ENCODE results near the gene MAGEA6. TPM values are rescaled to one million over a fixed set of nuclear protein-coding genes. Genes with fewer than 3 reads are reported as not detected.

Gene MAGEA6
- total RNA-seq, 2 experiments from 2014 or later: not detected

GRCh38 chrX:152813206-152813605 lies 43.7 kb upstream of the MAGEA6 start:
- no peaks in the 10 kb centered on the region for H3K9me3 ChIP-seq (ENCODE audit: low read length)
- ChIA-PET CTCF (ENCODE audit: unreplicated experiment) (no interaction called here), POLR2A (no interaction called here)
- no peak overlapping the region for H2AFZ ChIP-seq (ENCODE audit: low read length)
- DNase-seq (ENCODE audit: low spot score): no peak
- no peak overlapping the region for H3K4me3 ChIP-seq (ENCODE audit: low read depth, low read length, poor library complexity, severe bottlenecking)
- intact Hi-C loops (cut with micrococcal nuclease; ENCODE audit: unreplicated experiment): no loop called here
- H3K4me1 ChIP-seq (ENCODE audit: insufficient read depth, low read length, poor library complexity, severe bottlenecking): no peaks in the 10 kb centered on the region
- H3K4me2 ChIP-seq (ENCODE audit: low read length): no peak overlapping the region
- H3K79me2 ChIP-seq (ENCODE audit: insufficient read depth, low read depth, low read length): no peaks in the 10 kb centered on the region
- no TSS peak for BruUV-seq (replicated peaks)
- H3K27ac ChIP-seq (ENCODE audit: low read depth, low read length, poor library complexity, severe bottlenecking): no peak overlapping the region
- no peaks in the 10 kb centered on the region for H3K36me3 ChIP-seq (ENCODE audit: insufficient read depth, low read length)
- no peaks in the 10 kb centered on the region for H3K9me2 ChIP-seq (ENCODE audit: insufficient read depth, low read length)
- TF ChIP-seq EZH2phosphoT487 (IDR thresholded peaks at IDR 0.05; ENCODE audit: borderline replicate concordance, low read depth, low read length): no peak
- TF ChIP-seq, protein P1, sequence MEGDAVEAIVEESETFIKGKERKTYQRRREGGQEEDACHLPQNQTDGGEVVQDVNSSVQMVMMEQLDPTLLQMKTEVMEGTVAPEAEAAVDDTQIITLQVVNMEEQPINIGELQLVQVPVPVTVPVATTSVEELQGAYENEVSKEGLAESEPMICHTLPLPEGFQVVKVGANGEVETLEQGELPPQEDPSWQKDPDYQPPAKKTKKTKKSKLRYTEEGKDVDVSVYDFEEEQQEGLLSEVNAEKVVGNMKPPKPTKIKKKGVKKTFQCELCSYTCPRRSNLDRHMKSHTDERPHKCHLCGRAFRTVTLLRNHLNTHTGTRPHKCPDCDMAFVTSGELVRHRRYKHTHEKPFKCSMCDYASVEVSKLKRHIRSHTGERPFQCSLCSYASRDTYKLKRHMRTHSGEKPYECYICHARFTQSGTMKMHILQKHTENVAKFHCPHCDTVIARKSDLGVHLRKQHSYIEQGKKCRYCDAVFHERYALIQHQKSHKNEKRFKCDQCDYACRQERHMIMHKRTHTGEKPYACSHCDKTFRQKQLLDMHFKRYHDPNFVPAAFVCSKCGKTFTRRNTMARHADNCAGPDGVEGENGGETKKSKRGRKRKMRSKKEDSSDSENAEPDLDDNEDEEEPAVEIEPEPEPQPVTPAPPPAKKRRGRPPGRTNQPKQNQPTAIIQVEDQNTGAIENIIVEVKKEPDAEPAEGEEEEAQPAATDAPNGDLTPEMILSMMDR (conservative IDR thresholded peaks at IDR 0.05; ENCODE audit: low read length): no peak
- no peaks in the 10 kb centered on the region for H4K20me1 ChIP-seq (ENCODE audit: insufficient read depth, low read length)

GRCh38 chrX:152810403-152810802 lies 40.9 kb upstream of the MAGEA6 start:
- Histone ChIP-seq H3K36me3 (ENCODE audit: insufficient read depth, low read length) (no peaks in the 10 kb centered on the region), H3K4me2 (ENCODE audit: low read length) (no peak overlapping the region), H3K9me2 (ENCODE audit: insufficient read depth, low read length) (no peaks in the 10 kb centered on the region), H3K9me3 (ENCODE audit: low read length) (no peaks in the 10 kb centered on the region), H3K79me2 (ENCODE audit: insufficient read depth, low read depth, low read length) (no peaks in the 10 kb centered on the region), H3K27ac (ENCODE audit: low read depth, low read length, poor library complexity, severe bottlenecking) (no peak overlapping the region), H4K20me1 (ENCODE audit: insufficient read depth, low read length) (no peaks in the 10 kb centered on the region), H2AFZ (ENCODE audit: low read length) (no peak overlapping the region), H3K4me3 (ENCODE audit: low read depth, low read length, poor library complexity, severe bottlenecking) (no peak overlapping the region), H3K4me1 (ENCODE audit: insufficient read depth, low read length, poor library complexity, severe bottlenecking) (no peaks in the 10 kb centered on the region)
- DNase-seq (ENCODE audit: low spot score): no peak
- TF ChIP-seq, protein P1 (conservative IDR thresholded peaks at IDR 0.05; ENCODE audit: low read length): no peak
- TF ChIP-seq EZH2phosphoT487 (IDR thresholded peaks at IDR 0.05; ENCODE audit: borderline replicate concordance, low read depth, low read length): no peak
- BruUV-seq (replicated peaks): no TSS peak
- ChIA-PET POLR2A (no interaction called here), CTCF (ENCODE audit: unreplicated experiment) (no interaction called here)
- intact Hi-C loops (cut with micrococcal nuclease; ENCODE audit: unreplicated experiment): no loop called here

GRCh38 chrX:152806035-152806434 lies 36.5 kb upstream of the MAGEA6 start:
- Histone ChIP-seq H2AFZ (ENCODE audit: low read length) (no peak overlapping the region), H3K4me3 (ENCODE audit: low read depth, low read length, poor library complexity, severe bottlenecking) (no peak overlapping the region), H3K9me2 (ENCODE audit: insufficient read depth, low read length) (no peaks in the 10 kb centered on the region), H3K9me3 (ENCODE audit: low read length) (no peaks in the 10 kb centered on the region), H3K36me3 (ENCODE audit: insufficient read depth, low read length) (no peaks in the 10 kb centered on the region), H3K27ac (ENCODE audit: low read depth, low read length, poor library complexity, severe bottlenecking) (no peak overlapping the region), H3K4me2 (ENCODE audit: low read length) (no peak overlapping the region), H3K4me1 (ENCODE audit: insufficient read depth, low read length, poor library complexity, severe bottlenecking) (no peaks in the 10 kb centered on the region), H3K79me2 (ENCODE audit: insufficient read depth, low read depth, low read length) (no peaks in the 10 kb centered on the region), H4K20me1 (ENCODE audit: insufficient read depth, low read length) (no peaks in the 10 kb centered on the region)
- no peak for TF ChIP-seq EZH2phosphoT487 (IDR thresholded peaks at IDR 0.05; ENCODE audit: borderline replicate concordance, low read depth, low read length)
- TF ChIP-seq, protein P1 (conservative IDR thresholded peaks at IDR 0.05; ENCODE audit: low read length): no peak
- no TSS peak for BruUV-seq (replicated peaks)
- ChIA-PET POLR2A (no interaction called here), CTCF (ENCODE audit: unreplicated experiment) (no interaction called here)
- intact Hi-C loops (cut with micrococcal nuclease; ENCODE audit: unreplicated experiment): no loop called here
- no peak for DNase-seq (ENCODE audit: low spot score)

All from OCI-LY7 (cell line).